Measurements from ENCODE around the gene STX12. TPM values are rescaled to one million over a fixed set of nuclear protein-coding genes. Genes with fewer than 3 reads are reported as not detected.
A peak's percentile ranks its signal among the peaks of the same experiment; 100 is the strongest.

The STX12 gene
- total and polyA plus RNA-seq, 2 experiments from 2014 or later = 6.1 to 9.0 TPM

DNA sequence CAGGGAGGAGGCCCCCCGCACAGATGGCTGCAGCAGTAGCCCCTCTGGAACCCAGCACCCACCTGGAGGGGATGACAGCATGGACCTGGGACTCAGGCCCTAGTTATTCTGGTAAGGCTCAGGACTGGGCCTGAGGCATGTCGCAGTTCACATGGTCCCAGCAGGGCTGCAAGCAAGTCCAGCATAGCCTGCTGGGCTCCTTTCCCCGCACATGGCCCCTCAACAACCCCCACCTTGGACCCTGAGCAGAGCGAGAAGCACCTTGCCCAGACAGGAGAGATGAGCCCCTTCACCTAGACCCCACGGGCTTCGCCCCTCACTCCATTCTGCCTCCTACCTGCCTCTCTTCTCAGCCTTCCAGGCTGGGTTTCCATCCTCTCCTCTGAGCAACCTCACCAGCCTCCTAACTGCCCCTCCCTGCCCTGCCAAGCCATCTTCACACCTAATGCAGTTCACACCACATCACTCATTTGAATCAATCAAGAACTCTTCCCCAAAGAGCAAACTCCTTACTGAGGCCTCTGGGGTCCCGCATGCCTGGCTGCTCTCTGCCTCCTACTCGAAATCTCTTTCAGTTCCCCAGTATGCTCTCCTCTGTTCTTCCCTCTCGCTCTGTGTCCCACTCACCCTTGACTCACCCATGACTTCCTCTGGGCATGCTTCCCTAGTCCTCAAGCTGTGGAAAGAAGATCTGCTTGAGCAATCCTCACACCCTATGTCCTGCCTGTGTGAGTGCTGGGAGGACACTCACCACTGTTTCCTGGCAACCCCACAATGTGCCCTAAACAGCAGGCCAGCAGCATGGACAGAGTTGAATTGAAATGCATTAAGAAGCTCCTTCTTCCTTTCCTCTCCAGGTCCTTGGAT, 89.9 kb downstream of the STX12 start:
- H3K36me3 ChIP-seq (ENCODE audit: insufficient read depth) = no peaks in the 10 kb centered on the region
- peaks cover 7% of the 10 kb centered on the region for H3K27me3 Mint-ChIP-seq (ENCODE audit: insufficient read depth, low read depth, poor library complexity)
- no peak overlapping the region for H3K27ac ChIP-seq (ENCODE audit: low read depth)
- H3K4me1 Mint-ChIP-seq = peaks cover 6% of the 10 kb centered on the region
- H3K4me1 ChIP-seq (ENCODE audit: insufficient read depth) = no peaks in the 10 kb centered on the region; the same call in 1 of the 2 replicates
- H3K4me3 Mint-ChIP-seq = no peak overlapping the region
- no peak overlapping the region for H3K4me2 ChIP-seq
- H3K9me2 ChIP-seq (ENCODE audit: insufficient read depth) = no peaks in the 10 kb centered on the region
- TF ChIP-seq, protein P1, sequence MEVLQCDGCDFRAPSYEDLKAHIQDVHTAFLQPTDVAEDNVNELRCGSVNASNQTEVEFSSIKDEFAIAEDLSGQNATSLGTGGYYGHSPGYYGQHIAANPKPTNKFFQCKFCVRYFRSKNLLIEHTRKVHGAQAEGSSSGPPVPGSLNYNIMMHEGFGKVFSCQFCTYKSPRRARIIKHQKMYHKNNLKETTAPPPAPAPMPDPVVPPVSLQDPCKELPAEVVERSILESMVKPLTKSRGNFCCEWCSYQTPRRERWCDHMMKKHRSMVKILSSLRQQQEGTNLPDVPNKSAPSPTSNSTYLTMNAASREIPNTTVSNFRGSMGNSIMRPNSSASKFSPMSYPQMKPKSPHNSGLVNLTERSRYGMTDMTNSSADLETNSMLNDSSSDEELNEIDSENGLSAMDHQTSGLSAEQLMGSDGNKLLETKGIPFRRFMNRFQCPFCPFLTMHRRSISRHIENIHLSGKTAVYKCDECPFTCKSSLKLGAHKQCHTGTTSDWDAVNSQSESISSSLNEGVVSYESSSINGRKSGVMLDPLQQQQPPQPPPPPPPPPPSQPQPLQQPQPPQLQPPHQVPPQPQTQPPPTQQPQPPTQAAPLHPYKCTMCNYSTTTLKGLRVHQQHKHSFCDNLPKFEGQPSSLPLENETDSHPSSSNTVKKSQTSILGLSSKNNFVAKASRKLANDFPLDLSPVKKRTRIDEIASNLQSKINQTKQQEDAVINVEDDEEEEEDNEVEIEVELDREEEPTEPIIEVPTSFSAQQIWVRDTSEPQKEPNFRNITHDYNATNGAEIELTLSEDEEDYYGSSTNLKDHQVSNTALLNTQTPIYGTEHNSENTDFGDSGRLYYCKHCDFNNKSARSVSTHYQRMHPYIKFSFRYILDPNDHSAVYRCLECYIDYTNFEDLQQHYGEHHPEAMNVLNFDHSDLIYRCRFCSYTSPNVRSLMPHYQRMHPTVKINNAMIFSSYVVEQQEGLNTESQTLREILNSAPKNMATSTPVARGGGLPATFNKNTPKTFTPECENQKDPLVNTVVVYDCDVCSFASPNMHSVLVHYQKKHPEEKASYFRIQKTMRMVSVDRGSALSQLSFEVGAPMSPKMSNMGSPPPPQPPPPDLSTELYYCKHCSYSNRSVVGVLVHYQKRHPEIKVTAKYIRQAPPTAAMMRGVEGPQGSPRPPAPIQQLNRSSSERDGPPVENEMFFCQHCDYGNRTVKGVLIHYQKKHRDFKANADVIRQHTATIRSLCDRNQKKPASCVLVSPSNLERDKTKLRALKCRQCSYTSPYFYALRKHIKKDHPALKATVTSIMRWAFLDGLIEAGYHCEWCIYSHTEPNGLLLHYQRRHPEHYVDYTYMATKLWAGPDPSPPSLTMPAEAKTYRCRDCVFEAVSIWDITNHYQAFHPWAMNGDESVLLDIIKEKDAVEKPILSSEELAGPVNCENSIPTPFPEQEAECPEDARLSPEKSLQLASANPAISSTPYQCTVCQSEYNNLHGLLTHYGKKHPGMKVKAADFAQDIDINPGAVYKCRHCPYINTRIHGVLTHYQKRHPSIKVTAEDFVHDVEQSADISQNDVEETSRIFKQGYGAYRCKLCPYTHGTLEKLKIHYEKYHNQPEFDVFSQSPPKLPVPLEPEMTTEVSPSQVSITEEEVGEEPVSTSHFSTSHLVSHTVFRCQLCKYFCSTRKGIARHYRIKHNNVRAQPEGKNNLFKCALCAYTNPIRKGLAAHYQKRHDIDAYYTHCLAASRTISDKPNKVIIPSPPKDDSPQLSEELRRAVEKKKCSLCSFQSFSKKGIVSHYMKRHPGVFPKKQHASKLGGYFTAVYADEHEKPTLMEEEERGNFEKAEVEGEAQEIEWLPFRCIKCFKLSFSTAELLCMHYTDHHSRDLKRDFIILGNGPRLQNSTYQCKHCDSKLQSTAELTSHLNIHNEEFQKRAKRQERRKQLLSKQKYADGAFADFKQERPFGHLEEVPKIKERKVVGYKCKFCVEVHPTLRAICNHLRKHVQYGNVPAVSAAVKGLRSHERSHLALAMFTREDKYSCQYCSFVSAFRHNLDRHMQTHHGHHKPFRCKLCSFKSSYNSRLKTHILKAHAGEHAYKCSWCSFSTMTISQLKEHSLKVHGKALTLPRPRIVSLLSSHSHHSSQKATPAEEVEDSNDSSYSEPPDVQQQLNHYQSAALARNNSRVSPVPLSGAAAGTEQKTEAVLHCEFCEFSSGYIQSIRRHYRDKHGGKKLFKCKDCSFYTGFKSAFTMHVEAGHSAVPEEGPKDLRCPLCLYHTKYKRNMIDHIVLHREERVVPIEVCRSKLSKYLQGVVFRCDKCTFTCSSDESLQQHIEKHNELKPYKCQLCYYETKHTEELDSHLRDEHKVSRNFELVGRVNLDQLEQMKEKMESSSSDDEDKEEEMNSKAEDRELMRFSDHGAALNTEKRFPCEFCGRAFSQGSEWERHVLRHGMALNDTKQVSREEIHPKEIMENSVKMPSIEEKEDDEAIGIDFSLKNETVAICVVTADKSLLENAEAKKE (CRISPR knock-in tag; IDR thresholded peaks at IDR 0.05) = no peak
- TF ChIP-seq, protein P2, sequence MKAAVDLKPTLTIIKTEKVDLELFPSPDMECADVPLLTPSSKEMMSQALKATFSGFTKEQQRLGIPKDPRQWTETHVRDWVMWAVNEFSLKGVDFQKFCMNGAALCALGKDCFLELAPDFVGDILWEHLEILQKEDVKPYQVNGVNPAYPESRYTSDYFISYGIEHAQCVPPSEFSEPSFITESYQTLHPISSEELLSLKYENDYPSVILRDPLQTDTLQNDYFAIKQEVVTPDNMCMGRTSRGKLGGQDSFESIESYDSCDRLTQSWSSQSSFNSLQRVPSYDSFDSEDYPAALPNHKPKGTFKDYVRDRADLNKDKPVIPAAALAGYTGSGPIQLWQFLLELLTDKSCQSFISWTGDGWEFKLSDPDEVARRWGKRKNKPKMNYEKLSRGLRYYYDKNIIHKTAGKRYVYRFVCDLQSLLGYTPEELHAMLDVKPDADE (IDR thresholded peaks at IDR 0.05) = no peak
- TF ChIP-seq EZH2 (IDR thresholded peaks at IDR 0.05; ENCODE audit: low read depth, unreplicated experiment) (no peak), POLR2AphosphoS5 (IDR thresholded peaks at IDR 0.05; ENCODE audit: low read depth) (no peak), ZNF114 (CRISPR knock-in tag; IDR thresholded peaks at IDR 0.05) (no peak), ZNF331 (CRISPR knock-in tag; IDR thresholded peaks at IDR 0.05; ENCODE audit: low read depth) (no peak), NANOG (IDR thresholded peaks at IDR 0.05; ENCODE audit: borderline replicate concordance) (no peak), JUNB (IDR thresholded peaks at IDR 0.05; ENCODE audit: unreplicated experiment) (no peak), EZH2phosphoT487 (IDR thresholded peaks at IDR 0.05; ENCODE audit: unreplicated experiment) (no peak), CREB1 (CRISPR knock-in tag; IDR thresholded peaks at IDR 0.05; ENCODE audit: low read depth) (no peak), STAT1 (IDR thresholded peaks at IDR 0.05; ENCODE audit: unreplicated experiment) (no peak)
- TF ChIP-seq, protein P3, sequence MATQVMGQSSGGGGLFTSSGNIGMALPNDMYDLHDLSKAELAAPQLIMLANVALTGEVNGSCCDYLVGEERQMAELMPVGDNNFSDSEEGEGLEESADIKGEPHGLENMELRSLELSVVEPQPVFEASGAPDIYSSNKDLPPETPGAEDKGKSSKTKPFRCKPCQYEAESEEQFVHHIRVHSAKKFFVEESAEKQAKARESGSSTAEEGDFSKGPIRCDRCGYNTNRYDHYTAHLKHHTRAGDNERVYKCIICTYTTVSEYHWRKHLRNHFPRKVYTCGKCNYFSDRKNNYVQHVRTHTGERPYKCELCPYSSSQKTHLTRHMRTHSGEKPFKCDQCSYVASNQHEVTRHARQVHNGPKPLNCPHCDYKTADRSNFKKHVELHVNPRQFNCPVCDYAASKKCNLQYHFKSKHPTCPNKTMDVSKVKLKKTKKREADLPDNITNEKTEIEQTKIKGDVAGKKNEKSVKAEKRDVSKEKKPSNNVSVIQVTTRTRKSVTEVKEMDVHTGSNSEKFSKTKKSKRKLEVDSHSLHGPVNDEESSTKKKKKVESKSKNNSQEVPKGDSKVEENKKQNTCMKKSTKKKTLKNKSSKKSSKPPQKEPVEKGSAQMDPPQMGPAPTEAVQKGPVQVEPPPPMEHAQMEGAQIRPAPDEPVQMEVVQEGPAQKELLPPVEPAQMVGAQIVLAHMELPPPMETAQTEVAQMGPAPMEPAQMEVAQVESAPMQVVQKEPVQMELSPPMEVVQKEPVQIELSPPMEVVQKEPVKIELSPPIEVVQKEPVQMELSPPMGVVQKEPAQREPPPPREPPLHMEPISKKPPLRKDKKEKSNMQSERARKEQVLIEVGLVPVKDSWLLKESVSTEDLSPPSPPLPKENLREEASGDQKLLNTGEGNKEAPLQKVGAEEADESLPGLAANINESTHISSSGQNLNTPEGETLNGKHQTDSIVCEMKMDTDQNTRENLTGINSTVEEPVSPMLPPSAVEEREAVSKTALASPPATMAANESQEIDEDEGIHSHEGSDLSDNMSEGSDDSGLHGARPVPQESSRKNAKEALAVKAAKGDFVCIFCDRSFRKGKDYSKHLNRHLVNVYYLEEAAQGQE (IDR thresholded peaks at IDR 0.05; ENCODE audit: unreplicated experiment) = no peak
- TF ChIP-seq, protein P4, sequence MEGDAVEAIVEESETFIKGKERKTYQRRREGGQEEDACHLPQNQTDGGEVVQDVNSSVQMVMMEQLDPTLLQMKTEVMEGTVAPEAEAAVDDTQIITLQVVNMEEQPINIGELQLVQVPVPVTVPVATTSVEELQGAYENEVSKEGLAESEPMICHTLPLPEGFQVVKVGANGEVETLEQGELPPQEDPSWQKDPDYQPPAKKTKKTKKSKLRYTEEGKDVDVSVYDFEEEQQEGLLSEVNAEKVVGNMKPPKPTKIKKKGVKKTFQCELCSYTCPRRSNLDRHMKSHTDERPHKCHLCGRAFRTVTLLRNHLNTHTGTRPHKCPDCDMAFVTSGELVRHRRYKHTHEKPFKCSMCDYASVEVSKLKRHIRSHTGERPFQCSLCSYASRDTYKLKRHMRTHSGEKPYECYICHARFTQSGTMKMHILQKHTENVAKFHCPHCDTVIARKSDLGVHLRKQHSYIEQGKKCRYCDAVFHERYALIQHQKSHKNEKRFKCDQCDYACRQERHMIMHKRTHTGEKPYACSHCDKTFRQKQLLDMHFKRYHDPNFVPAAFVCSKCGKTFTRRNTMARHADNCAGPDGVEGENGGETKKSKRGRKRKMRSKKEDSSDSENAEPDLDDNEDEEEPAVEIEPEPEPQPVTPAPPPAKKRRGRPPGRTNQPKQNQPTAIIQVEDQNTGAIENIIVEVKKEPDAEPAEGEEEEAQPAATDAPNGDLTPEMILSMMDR (conservative IDR thresholded peaks at IDR 0.05; ENCODE audit: low read depth in 2 of 2) = no peak
- no peak for ATAC-seq
- H3K27ac Mint-ChIP-seq = no peak overlapping the region
- no peak overlapping the region for H3K4me3 ChIP-seq
- H3K79me2 ChIP-seq (replicated peaks; ENCODE audit: insufficient read depth) = no peaks in the 10 kb centered on the region
- no peaks in the 10 kb centered on the region for H3F3A ChIP-seq (replicated peaks; ENCODE audit: low read depth)
- H3K36me3 Mint-ChIP-seq (ENCODE audit: low read depth) = no peaks in the 10 kb centered on the region
- no peaks in the 10 kb centered on the region for H3K9me3 Mint-ChIP-seq
- H2AFZ ChIP-seq = peak overlapping the region; percentile 91
- H4K20me1 ChIP-seq (replicated peaks; ENCODE audit: insufficient read depth) = no peaks in the 10 kb centered on the region
- H3K27me3 ChIP-seq (ENCODE audit: insufficient read depth) = no peaks in the 10 kb centered on the region
- DNase-seq (ENCODE audit: low spot score) = no peak

Measured in GM23338 (cell line).